A549 (cell line): ENCODE measurements around the gene ZNF618. TPM values are rescaled to one million over a fixed set of nuclear protein-coding genes. Genes with fewer than 3 reads are reported as not detected.

Experiments
- ATAC-seq, 2 experiments: fragments of 200-7000 bp in 1 of 2; fragments of >200 bp in 1 of 2; cut with Nextera tagmentation in 1 of 2; cut with Tn5 transposase in 1 of 2; 3 replicates each; pipeline versions ENCODE4 v1.8.0 to v1.9.1; 2018 to 2020; ENCODE audit warnings: mild to moderate bottlenecking in 1 of 2, moderate library complexity in 1 of 2
- CTCF ChIA-PET: fragments of 300-600 bp; sonication (Branson Sonifier 250); formaldehyde crosslinking; extraction: SDS; loops from one replicate; lab custom pipeline; 2021; ENCODE audit warnings: antibody characterized with exemption, inconsistent platforms; lab: Yijun Ruan, JAX
- POLR2A ChIA-PET: fragments of 350-600 bp; formaldehyde crosslinking; extraction: SDS; loops from one replicate; lab custom pipeline; 2021; ENCODE audit warnings: antibody characterized with exemption, inconsistent platforms; lab: Yijun Ruan, JAX
- DNase-seq, 2 experiments: peaks; one replicate each; pipeline versions ENCODE4 v3.0.0 to v3.0.0-alpha.2; 2011 to 2016; ENCODE audit warnings: low read depth in 1 of 2, low spot score in 1 of 2
- FAIRE-seq: peaks from 2 replicates; lab custom pipeline; 2011; peaks lifted over from hg19 to GRCh38; lab: Jason Lieb, UNC
- H3K27ac ChIP-seq, 2 experiments: fragments of >200 bp; sonication (Bioruptor Twin); formaldehyde crosslinking; 3 replicates each; pipeline ENCODE4 v1.5.1; 2016 to 2017
- H3K4me1 ChIP-seq: fragments of >200 bp; sonication (Bioruptor Twin); formaldehyde crosslinking; 3 replicates; pipeline ENCODE4 v1.6.1; 2016
- H3K4me2 ChIP-seq: fragments of >200 bp; sonication (Bioruptor Twin); formaldehyde crosslinking; 3 replicates; pipeline ENCODE4 v1.6.1; 2016
- H3K4me3 ChIP-seq: fragments of >200 bp; sonication (Bioruptor Twin); formaldehyde crosslinking; 3 replicates; pipeline ENCODE4 v1.5.1; 2016
- H3K9me3 ChIP-seq: fragments of >200 bp; sonication (Bioruptor Twin); formaldehyde crosslinking; 3 replicates; pipeline ENCODE4 v1.6.1; 2016
- CEBPB ChIP-seq, 2 experiments: fragments of >200 bp in 1 of 2; sonication (Bioruptor Twin) in 1 of 2; formaldehyde crosslinking in 1 of 2; IDR thresholded peaks; 2 replicates each; pipeline ENCODE4 v1.6.1; 2012 to 2016
- CHD2 ChIP-seq: fragments of 150-350 bp; IDR thresholded peaks from 2 replicates; pipeline ENCODE4 v1.6.1; 2014; ENCODE audit warnings: low read length; ENCODE audit not compliant: partially characterized antibody
- CHD4 ChIP-seq: fragments of 200-600 bp; sonication (generic); IDR thresholded peaks from 2 replicates; pipeline ENCODE4 v1.6.1; 2016; ENCODE audit warnings: antibody characterized with exemption, mild to moderate bottlenecking, borderline replicate concordance
- EHMT2 ChIP-seq: fragments of 200-600 bp; sonication (generic); IDR thresholded peaks from 2 replicates; pipeline ENCODE4 v1.6.1; 2016; ENCODE audit warnings: antibody characterized with exemption, low read depth, mild to moderate bottlenecking, moderate library complexity
- ELK1 ChIP-seq: fragments of 150-350 bp; IDR thresholded peaks from 2 replicates; pipeline ENCODE4 v1.6.1; 2014; ENCODE audit warnings: low read depth, mild to moderate bottlenecking, low read length
- EP300 ChIP-seq, 2 experiments: fragments of >200 bp; sonication (Bioruptor Twin); formaldehyde crosslinking; IDR thresholded peaks; 2 replicates in 1 of 2; 3 replicates in 1 of 2; pipeline ENCODE4 v1.6.1; 2016 to 2017
- FOSL2 ChIP-seq, 2 experiments: fragments of 450-650 bp in 1 of 2; fragments of >200 bp in 1 of 2; sonication (Bioruptor Twin) in 1 of 2; formaldehyde crosslinking; IDR thresholded peaks; 2 replicates each; pipeline versions ENCODE4 v1.5.0 to v1.6.1; 2016 to 2020; ENCODE audit warnings: mild to moderate bottlenecking in 1 of 2, moderate library complexity in 1 of 2
- GATA3 ChIP-seq: IDR thresholded peaks from 2 replicates; pipeline ENCODE4 v1.6.1; 2012; ENCODE audit warnings: borderline replicate concordance
- HOXB5 ChIP-seq: fragments of 250-450 bp; sonication (Bioruptor Pico); IDR thresholded peaks from 2 replicates; pipeline ENCODE4 v1.5.0; 2020; ENCODE audit warnings: mild to moderate bottlenecking, moderate library complexity
- KDM1A ChIP-seq: fragments of 200-600 bp; sonication (generic); IDR thresholded peaks from 2 replicates; pipeline ENCODE4 v1.6.1; 2016; ENCODE audit warnings: low read depth, mild to moderate bottlenecking
- NFE2L2 ChIP-seq: fragments of 150-350 bp; conservative IDR thresholded peaks from 2 replicates; pipeline ENCODE4 v1.6.1; 2014; ENCODE audit warnings: low read length
- NR3C1 ChIP-seq: fragments of >200 bp; sonication (Bioruptor Twin); formaldehyde crosslinking; IDR thresholded peaks from 3 replicates; pipeline ENCODE4 v1.6.1; 2017
- PHF8 ChIP-seq: fragments of 200-600 bp; sonication (generic); IDR thresholded peaks from 2 replicates; pipeline ENCODE4 v1.6.1; 2016; ENCODE audit warnings: low read depth, mild to moderate bottlenecking, antibody characterized with exemption, moderate library complexity, borderline replicate concordance
- POLR2A ChIP-seq: IDR thresholded peaks from 2 replicates; pipeline ENCODE4 v1.6.1; 2012; ENCODE audit warnings: mild to moderate bottlenecking, low read length
- RAD21 ChIP-seq, 2 experiments: fragments of >200 bp in 1 of 2; sonication (Bioruptor Twin) in 1 of 2; formaldehyde crosslinking in 1 of 2; IDR thresholded peaks in 1 of 2; conservative IDR thresholded peaks in 1 of 2; 2 replicates in 1 of 2; 3 replicates in 1 of 2; pipeline ENCODE4 v1.6.1; 2012 to 2018; ENCODE audit warnings: inconsistent platforms in 1 of 2
- RNF2 ChIP-seq: fragments of 200-600 bp; sonication (generic); IDR thresholded peaks from 2 replicates; pipeline ENCODE4 v1.6.1; 2016; ENCODE audit warnings: low read depth, mild to moderate bottlenecking, antibody characterized with exemption, moderate library complexity, borderline replicate concordance
- TFCP2L1 ChIP-seq: fragments of 250-450 bp; sonication (Bioruptor Pico); IDR thresholded peaks from 2 replicates; pipeline ENCODE4 v1.5.0; 2021; ENCODE audit warnings: mild to moderate bottlenecking
- USF2 ChIP-seq: fragments of 450-650 bp; IDR thresholded peaks from 2 replicates; pipeline ENCODE4 v1.6.1; 2014; ENCODE audit warnings: antibody characterized with exemption
- ZC3H11A ChIP-seq: fragments of 450-650 bp; IDR thresholded peaks from 2 replicates; pipeline ENCODE4 v1.6.1; 2014; ENCODE audit warnings: antibody characterized with exemption, mild to moderate bottlenecking
- ZFP36 ChIP-seq: fragments of 450-650 bp; IDR thresholded peaks from 2 replicates; pipeline ENCODE4 v1.6.1; 2014; ENCODE audit warnings: borderline replicate concordance; ENCODE audit not compliant: partially characterized antibody
- WGBS: methylation state at CpG from one replicate; pipeline ENCODE4 v1.1.6; 2017; ENCODE audit errors: missing lambda C conversion rate; 5-methylcytosine and 5-hydroxymethylcytosine counted together
- polyA plus RNA-seq, 4 experiments: library from polyadenylated mRNA; depleted of rRNA in 3 of 4; stranded (reverse); fragments of >200 nt; fragmentation: RNase III in 1 of 4; extraction: RNeasy Plus Mini Kit Qiagen cat#74134 plus additional on column Dnase treatment in 1 of 4; gene quantifications; 2 replicates in 3 of 4; 3 replicates in 1 of 4; pipeline ENCODE4 v1.2.3, GENCODE V29; 2011 to 2017
- TF ChIP-seq, protein P1 (sequence below): fragments of 250-450 bp; sonication (Bioruptor Pico); IDR thresholded peaks from 2 replicates; pipeline ENCODE4 v1.5.0; 2021; ENCODE audit warnings: mild to moderate bottlenecking, moderate library complexity, borderline replicate concordance
- TF ChIP-seq, protein P2 (sequence below): IDR thresholded peaks from 2 replicates; pipeline ENCODE4 v1.6.1; 2012; ENCODE audit warnings: low read depth, borderline replicate concordance

ZNF618 gene
- polyA plus RNA-seq, 2 of the 4 experiments (the other 2 are of a cell fraction): 9.0 to 10.0 TPM

DNA sequence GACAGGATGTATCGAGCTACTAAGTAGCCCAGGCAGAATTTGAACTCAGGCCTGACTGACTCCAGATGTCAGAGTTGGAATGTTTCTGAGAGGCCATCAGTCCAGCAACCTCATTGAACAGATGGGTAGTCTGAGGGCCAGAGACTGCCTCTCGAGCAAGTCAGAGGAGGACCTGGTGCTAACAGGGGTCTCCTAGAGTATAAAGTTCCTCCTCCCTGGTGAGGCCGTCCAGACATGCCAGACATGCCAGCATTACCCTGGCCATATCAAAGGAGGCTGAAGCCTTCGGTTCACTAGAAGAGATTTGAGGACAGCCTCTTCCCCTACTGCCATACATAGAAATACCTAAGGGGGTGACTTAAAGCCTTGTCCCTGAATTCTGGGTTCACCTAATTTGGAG, 81.2 kb downstream of the ZNF618 start:
- H3K4me1 ChIP-seq: peaks cover 46% of the 10 kb centered on the region
- peak overlapping the region; percentile 65 to 82 for H3K27ac ChIP-seq
- H3K4me3 ChIP-seq: no peak overlapping the region
- DNase-seq (peak in 1 of 2 experiments; percentile 15), FAIRE-seq (no peak), ATAC-seq (peak; percentile 21 to 38; a peak in 3 of 6 replicates)
- H3K9me3 ChIP-seq: no peaks in the 10 kb centered on the region
- no peak for TF ChIP-seq PHF8
- CTCF ChIA-PET: no interaction called here
- POLR2A ChIA-PET: no interaction called here
- peak overlapping the region; percentile 79 for H3K4me2 ChIP-seq
- WGBS: 72% methylated on average over 4 of the region's 4 CpGs

- H3K4me2 ChIP-seq: peak overlapping the region; percentile 79
- H3K4me1 ChIP-seq: peaks cover 46% of the 10 kb centered on the region
- DNase-seq (peak; percentile 37 to 52), ATAC-seq (peak; percentile 24 to 53; a peak in 3 of 6 replicates), FAIRE-seq (no peak)
- H3K27ac ChIP-seq: peak overlapping the region; percentile 65 to 82
- 48% methylated on average over 4 of the region's 4 CpGs for WGBS
- CTCF ChIA-PET: interaction anchor here (1.0 to 1.4 kb wide), 4 partner anchors 11 to 90 kb away, joined by 3 read pairs; no protein-coding TSS in a partner anchor
- no peak overlapping the region for H3K4me3 ChIP-seq
- TF ChIP-seq USF2 (peak; percentile 35; the same call in 1 of the 2 replicates), CHD4 (no peak), FOSL2 (IDR thresholded peaks at IDR 0.05) (no peak), FOSL2 (CRISPR knock-in tag; IDR thresholded peaks at IDR 0.05) (peak; percentile 56)
- POLR2A ChIA-PET: no interaction called here
- H3K9me3 ChIP-seq: no peaks in the 10 kb centered on the region
These were observed 81.8 kb downstream of the ZNF618 start for GRCh38 chr9:113957821-113958341.

DNA sequence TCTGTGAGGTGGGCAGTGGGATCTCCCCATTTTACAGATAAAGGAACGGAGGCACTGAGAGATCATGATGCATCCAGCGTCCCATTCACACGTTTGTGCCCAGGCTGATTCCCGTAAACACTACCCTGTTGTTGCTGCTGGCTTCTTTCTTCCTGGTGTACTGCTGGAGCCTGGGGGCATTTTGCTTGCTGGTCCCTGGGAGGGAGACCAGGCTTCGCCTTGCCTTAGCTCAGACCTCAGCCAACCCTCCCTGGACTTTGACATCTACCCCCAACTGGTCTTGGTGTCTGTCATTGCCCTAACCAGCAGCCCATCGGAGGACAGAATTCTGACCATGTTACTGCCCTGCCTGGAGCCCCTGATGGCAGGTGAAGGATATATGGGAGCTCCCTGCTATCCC, 82.4 kb downstream of the ZNF618 start:
- FAIRE-seq (no peak), DNase-seq (no peak), ATAC-seq (no peak)
- Histone ChIP-seq H3K4me1 (peaks cover 46% of the 10 kb centered on the region), H3K4me3 (no peak overlapping the region), H3K27ac (peak overlapping the region; percentile 65 to 82), H3K9me3 (no peaks in the 10 kb centered on the region), H3K4me2 (peak overlapping the region; percentile 79)
- CTCF ChIA-PET: interaction anchor here (1.0 to 1.4 kb wide), 4 partner anchors 10 to 91 kb away, joined by 3 read pairs; no protein-coding TSS in a partner anchor
- TF ChIP-seq RAD21 (conservative IDR thresholded peaks at IDR 0.05 in 1 of 2, IDR thresholded peaks at IDR 0.05 in 1 of 2) (no peak), RNF2 (no peak), NFE2L2 (no peak), HOXB5 (CRISPR knock-in tag) (no peak), KDM1A (no peak), FOSL2 (IDR thresholded peaks at IDR 0.05) (no peak), FOSL2 (CRISPR knock-in tag; IDR thresholded peaks at IDR 0.05) (no peak), POLR2A (no peak), CHD2 (no peak), EP300 (IDR thresholded peaks at IDR 0.05) (no peak), ZC3H11A (no peak), EHMT2 (no peak), GATA3 (no peak), USF2 (no peak), NR3C1 (no peak), ZFP36 (no peak), CEBPB (IDR thresholded peaks at IDR 0.05) (no peak), TFCP2L1 (CRISPR knock-in tag) (no peak), ELK1 (no peak)
- TF ChIP-seq, protein P1, sequence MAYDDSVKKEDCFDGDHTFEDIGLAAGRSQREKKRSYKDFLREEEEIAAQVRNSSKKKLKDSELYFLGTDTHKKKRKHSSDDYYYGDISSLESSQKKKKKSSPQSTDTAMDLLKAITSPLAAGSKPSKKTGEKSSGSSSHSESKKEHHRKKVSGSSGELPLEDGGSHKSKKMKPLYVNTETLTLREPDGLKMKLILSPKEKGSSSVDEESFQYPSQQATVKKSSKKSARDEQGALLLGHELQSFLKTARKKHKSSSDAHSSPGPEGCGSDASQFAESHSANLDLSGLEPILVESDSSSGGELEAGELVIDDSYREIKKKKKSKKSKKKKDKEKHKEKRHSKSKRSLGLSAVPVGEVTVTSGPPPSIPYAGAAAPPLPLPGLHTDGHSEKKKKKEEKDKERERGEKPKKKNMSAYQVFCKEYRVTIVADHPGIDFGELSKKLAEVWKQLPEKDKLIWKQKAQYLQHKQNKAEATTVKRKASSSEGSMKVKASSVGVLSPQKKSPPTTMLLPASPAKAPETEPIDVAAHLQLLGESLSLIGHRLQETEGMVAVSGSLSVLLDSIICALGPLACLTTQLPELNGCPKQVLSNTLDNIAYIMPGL (CRISPR knock-in tag): no peak
- TF ChIP-seq, protein P2, sequence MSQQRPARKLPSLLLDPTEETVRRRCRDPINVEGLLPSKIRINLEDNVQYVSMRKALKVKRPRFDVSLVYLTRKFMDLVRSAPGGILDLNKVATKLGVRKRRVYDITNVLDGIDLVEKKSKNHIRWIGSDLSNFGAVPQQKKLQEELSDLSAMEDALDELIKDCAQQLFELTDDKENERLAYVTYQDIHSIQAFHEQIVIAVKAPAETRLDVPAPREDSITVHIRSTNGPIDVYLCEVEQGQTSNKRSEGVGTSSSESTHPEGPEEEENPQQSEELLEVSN: no peak
- POLR2A ChIA-PET: no interaction called here
- WGBS: 94% methylated on average over 6 of the region's 6 CpGs
